CD4-positive, alpha-beta T cell (primary cell): ENCODE data around the gene LGI2. TPM values are rescaled to one million over a fixed set of nuclear protein-coding genes. Genes with fewer than 3 reads are reported as not detected.
"Not testable (repeated sequence)": the region's sequence is repeated elsewhere in the genome, so short reads cannot be mapped to it uniquely, and the experiment has no call there.

Experiments
- ATAC-seq: fragments of 200-7000 bp; cut with Tn5 transposase; one replicate; pipeline ENCODE4 v1.10.0; 2022; ENCODE audit warnings: mild to moderate bottlenecking; ENCODE audit not compliant: poor library complexity
- CTCF ChIA-PET: fragments of 350-600 bp; sonication (Branson Sonifier 250); formaldehyde crosslinking; loops from one replicate; lab custom pipeline; 2021; ENCODE audit warnings: antibody characterized with exemption, inconsistent platforms; lab: Charles Lee
- POLR2A ChIA-PET: fragments of 350-600 bp; sonication (Branson Sonifier 250); formaldehyde crosslinking; loops from one replicate; lab custom pipeline; 2021; ENCODE audit warnings: antibody characterized with exemption, inconsistent platforms; lab: Charles Lee
- DNase-seq, 14 experiments: peaks; one replicate each; pipeline ENCODE4 v3.0.0-alpha.2; 2013 to 2020; ENCODE audit warnings: mixed read lengths in 2 of 14
- H3K27ac ChIP-seq, 2 donors: one replicate each; pipeline versions ENCODE4 v1.5.1 to v1.7.0; 2013; ENCODE audit warnings: low read length in 2 of 2, low read depth in 1 of 2, mild to moderate bottlenecking in 1 of 2
- H3K27me3 ChIP-seq, 2 experiments: 1 replicate in 1 of 2; 2 replicates in 1 of 2; pipeline versions ENCODE4 v1.6.1 to v1.7.0; 2013; ENCODE audit warnings: low read length in 2 of 2, control low read depth in 1 of 2, mild to moderate bottlenecking in 1 of 2, moderate library complexity in 1 of 2; ENCODE audit not compliant: insufficient read depth in 2 of 2, control insufficient read depth in 1 of 2
- H3K36me3 ChIP-seq: one replicate; pipeline ENCODE4 v1.6.1; 2013; ENCODE audit warnings: low read length, control low read depth; ENCODE audit not compliant: insufficient read depth
- H3K4me1 ChIP-seq: one replicate; pipeline ENCODE4 v1.6.1; 2013; ENCODE audit warnings: low read length, control low read depth; ENCODE audit not compliant: insufficient read depth
- H3K4me3 ChIP-seq: one replicate; pipeline ENCODE4 v1.5.1; 2013; ENCODE audit warnings: mild to moderate bottlenecking, low read length, moderate library complexity
- H3K9me3 ChIP-seq, 2 experiments: 1 replicate in 1 of 2; 2 replicates in 1 of 2; pipeline versions ENCODE4 v1.6.1 to v1.7.0; 2013; ENCODE audit warnings: low read length in 2 of 2, mild to moderate bottlenecking in 2 of 2, control low read depth in 1 of 2, moderate library complexity in 1 of 2; ENCODE audit not compliant: control insufficient read depth in 1 of 2, insufficient read depth in 1 of 2
- H3K27ac Mint-ChIP-seq: one replicate; pipeline ENCODE4 v1.8.0; 2020; ENCODE audit warnings: mixed read lengths
- H3K27me3 Mint-ChIP-seq: one replicate; pipeline ENCODE4 v1.8.0; 2021; ENCODE audit warnings: mixed read lengths
- H3K36me3 Mint-ChIP-seq: one replicate; pipeline ENCODE4 v1.8.0; 2021; ENCODE audit warnings: low read depth, mixed read lengths
- H3K4me1 Mint-ChIP-seq: one replicate; pipeline ENCODE4 v1.8.0; 2021; ENCODE audit warnings: low read depth, mixed read lengths
- H3K4me3 Mint-ChIP-seq: one replicate; pipeline ENCODE4 v1.8.0; 2020; ENCODE audit warnings: mild to moderate bottlenecking, mixed read lengths
- H3K9me3 Mint-ChIP-seq: one replicate; pipeline ENCODE4 v1.8.0; 2020; ENCODE audit warnings: mixed read lengths
- CTCF ChIP-seq: fragments of 200-600 bp; IDR thresholded peaks from one replicate; pipeline ENCODE4 v1.8.0; 2022; ENCODE audit warnings: antibody characterized with exemption, mild to moderate bottlenecking
- intact Hi-C, 2 experiments: fragments of 100-400 bp; cut with DNase I in 1 of 2; cut with micrococcal nuclease in 1 of 2; formaldehyde crosslinking; loops; one replicate each; pipeline versions ENCODE4 v1.15.1 to v1.9.0; 2023 to 2025; cut with DNase I, micrococcal nuclease
- total RNA-seq, 174 experiments: library from RNA in 2 of 174; stranded (reverse) in 2 of 174; gene quantifications; one replicate each; pipeline ENCODE4 v1.2.3 and lab custom pipeline; 2021 to 2026

LGI2 gene
- total RNA-seq, 2 experiments from 2014 or later, result not detected

GRCh38 chr4:25065431-25065858 lies 34.7 kb upstream of the LGI2 start:
- DNase-seq, result no peak
- CTCF ChIA-PET, result no interaction called here

GRCh38 chr4:25064447-25064846 lies 33.7 kb upstream of the LGI2 start:
- H3K36me3 Mint-ChIP-seq, POLR2A ChIA-PET, H3K27me3 ChIP-seq, CTCF ChIA-PET, H3K4me1 Mint-ChIP-seq, H3K4me1 ChIP-seq, intact Hi-C loops, DNase-seq, ATAC-seq, H3K4me3 Mint-ChIP-seq, H3K9me3 Mint-ChIP-seq, H3K27ac Mint-ChIP-seq, H3K27ac ChIP-seq, H3K9me3 ChIP-seq, H3K4me3 ChIP-seq, H3K36me3 ChIP-seq: not testable (repeated sequence)
- H3K27me3 Mint-ChIP-seq, result peaks cover 11% of the 10 kb centered on the region

More at GRCh38 chr4:25065431-25065858, 34.7 kb upstream of the LGI2 start:
- intact Hi-C loops, result no loop called here
- Mint-ChIP-seq H3K36me3 (no peaks in the 10 kb centered on the region), H3K9me3 (no peaks in the 10 kb centered on the region), H3K27ac (no peak overlapping the region), H3K27me3 (peaks cover 16% of the 10 kb centered on the region), H3K4me3 (no peak overlapping the region), H3K4me1 (no peaks in the 10 kb centered on the region)
- POLR2A ChIA-PET, result no interaction called here
- peaks cover 0 to 6% of the 10 kb centered on the region in 2 experiments for H3K27me3 ChIP-seq
- no peak overlapping the region for H3K4me3 ChIP-seq
- H3K4me1 ChIP-seq, result no peaks in the 10 kb centered on the region
- no peaks in the 10 kb centered on the region for H3K36me3 ChIP-seq
- no peak for ATAC-seq
- no peak for TF ChIP-seq CTCF
- H3K27ac ChIP-seq, result no peak overlapping the region
- H3K9me3 ChIP-seq, result peaks cover 0 to 5% of the 10 kb centered on the region in 2 experiments

- peaks cover 0 to 6% of the 10 kb centered on the region in 2 experiments for H3K27me3 ChIP-seq
- H3K27ac ChIP-seq, result no peak overlapping the region
- no peak overlapping the region for H3K4me3 ChIP-seq
- H3K4me1 ChIP-seq, result no peaks in the 10 kb centered on the region
- H3K9me3 Mint-ChIP-seq, result no peaks in the 10 kb centered on the region
- peaks cover 10% of the 10 kb centered on the region for H3K27me3 Mint-ChIP-seq
- no peak overlapping the region for H3K4me3 Mint-ChIP-seq
- no peaks in the 10 kb centered on the region for H3K36me3 Mint-ChIP-seq
- no peaks in the 10 kb centered on the region for H3K36me3 ChIP-seq
- no peaks in the 10 kb centered on the region for H3K4me1 Mint-ChIP-seq
- ChIA-PET CTCF (no interaction called here), POLR2A (no interaction called here)
- no peak for DNase-seq
- no peak overlapping the region for H3K27ac Mint-ChIP-seq
- no peak for ATAC-seq
- H3K9me3 ChIP-seq, result no peaks in the 10 kb centered on the region
- no peak for TF ChIP-seq CTCF
- intact Hi-C loops, result no loop called here
These were observed 32.4 kb upstream of the LGI2 start for GRCh38 chr4:25063116-25063515.

- POLR2A ChIA-PET, result no interaction called here
- peaks cover 11% of the 10 kb centered on the region for H3K27me3 Mint-ChIP-seq
These were observed 31.4 kb upstream of the LGI2 start for GRCh38 chr4:25062098-25062497.

More at GRCh38 chr4:25062098-25062497, 31.4 kb upstream of the LGI2 start:
- no peak overlapping the region for H3K4me3 Mint-ChIP-seq
- intact Hi-C loops, result no loop called here
- no peak for TF ChIP-seq CTCF
- no peaks in the 10 kb centered on the region for H3K36me3 ChIP-seq
- peaks cover 0 to 6% of the 10 kb centered on the region in 2 experiments for H3K27me3 ChIP-seq
- H3K9me3 ChIP-seq, result no peaks in the 10 kb centered on the region
- no peaks in the 10 kb centered on the region for H3K36me3 Mint-ChIP-seq
- no peak overlapping the region for H3K4me3 ChIP-seq
- no peak overlapping the region for H3K27ac Mint-ChIP-seq
- no peaks in the 10 kb centered on the region for H3K4me1 ChIP-seq
- H3K27ac ChIP-seq, result no peak overlapping the region
- DNase-seq (no peak), ATAC-seq (no peak)
- H3K9me3 Mint-ChIP-seq, result no peaks in the 10 kb centered on the region
- CTCF ChIA-PET, result no interaction called here
- no peaks in the 10 kb centered on the region for H3K4me1 Mint-ChIP-seq
